Measurements from ENCODE around the gene TMEM94. TPM values are rescaled to one million over a fixed set of nuclear protein-coding genes. Genes with fewer than 3 reads are reported as not detected.

The TMEM94 gene
- total and polyA plus RNA-seq, 2 of the 4 experiments (the other 2 are of a cell fraction), result 8.4 to 64.7 TPM

GRCh38 chr17:75440738-75441448 lies 15.5 kb upstream of the TMEM94 start:
- ChIA-PET CTCF (no interaction called here), POLR2A (ENCODE audit: unreplicated experiment) (no interaction called here)
- Histone ChIP-seq H3K27ac (ENCODE audit: insufficient read depth, low read length) (no peak overlapping the region), H4K8ac (ENCODE audit: low read depth in 2 of 2, low read length in 2 of 2) (no peak overlapping the region), H3K56ac (ENCODE audit: extremely low read depth, insufficient read depth, low read length) (no peak overlapping the region), H3K4ac (ENCODE audit: low read depth, low read length) (peak overlapping the region; percentile 34; the same call in 1 of the 2 replicates), H3K4me3 (ENCODE audit: insufficient read depth, low read depth, low read length) (no peak overlapping the region), H3K9me3 (ENCODE audit: control insufficient read depth, insufficient read depth, low read length) (no peaks in the 10 kb centered on the region), H3K9ac (ENCODE audit: low read depth, low read length) (no peak overlapping the region), H2BK120ac (ENCODE audit: low read depth, low read length) (0 out of 2 replicates have a peak overlapping the region, but pooled peaks have one; percentile 19), H2BK15ac (ENCODE audit: low read depth, low read length) (peak overlapping the region; percentile 44; the same call in 1 of the 3 replicates), H3K9me1 (ENCODE audit: insufficient read depth, low read length) (peaks cover 4% of the 10 kb centered on the region; the same call in 1 of the 2 replicates), H2BK20ac (ENCODE audit: low read depth, low read length) (no peak overlapping the region), H3K23ac (ENCODE audit: low read depth, low read length) (no peak overlapping the region), H2AFZ (replicated peaks; ENCODE audit: low read length, poor library complexity) (no peak overlapping the region), H3K36me3 (ENCODE audit: control insufficient read depth, insufficient read depth, low read length) (no peaks in the 10 kb centered on the region), H4K20me1 (ENCODE audit: insufficient read depth, low read length) (no peaks in the 10 kb centered on the region), H2BK5ac (ENCODE audit: low read depth, low read length, poor library complexity, severe bottlenecking) (no peak overlapping the region), H2AK5ac (ENCODE audit: low read depth, low read length) (peak overlapping the region; percentile 60; the same call in 1 of the 2 replicates), H4K5ac (ENCODE audit: low read depth, low read length) (no peak overlapping the region), H3K27me3 (ENCODE audit: control insufficient read depth, insufficient read depth, low read length) (no peaks in the 10 kb centered on the region), H4K91ac (ENCODE audit: insufficient read depth, low read depth, low read length) (no peak overlapping the region), H3K14ac (replicated peaks; ENCODE audit: low read depth, low read length) (peak overlapping the region; percentile 48; the same call in 1 of the 2 replicates), H3K4me1 (ENCODE audit: control insufficient read depth, insufficient read depth, low read length) (peaks cover 5% of the 10 kb centered on the region), H2AK9ac (replicated peaks; ENCODE audit: low read depth, low read length, poor library complexity) (no peak overlapping the region), H3K79me1 (ENCODE audit: low read depth in 1 of 2, low read length in 2 of 2) (no peaks in the 10 kb centered on the region), H3K18ac (ENCODE audit: low read depth, low read length) (0 out of 2 replicates have a peak overlapping the region, but pooled peaks have one; percentile 4), H3K4me2 (ENCODE audit: low read depth, low read length) (no peak overlapping the region)
- ATAC-seq (ENCODE audit: low read depth) (no peak), DNase-seq (no peak)
- BruUV-seq (replicated peaks), result no TSS peak
- intact Hi-C loops (cut with micrococcal nuclease) (no loop called here), in situ Hi-C loops (cut with MboI; ENCODE audit: low sequenced_read_pairs) (no loop called here), dilution Hi-C loops (cut with HindIII; ENCODE audit: low sequenced_read_pairs, unreplicated experiment) (no loop called here)
- TF ChIP-seq POLR2A (IDR thresholded peaks at IDR 0.05; ENCODE audit: low read depth, low read length), result no peak
- no peak for TF ChIP-seq CHD1 (IDR thresholded peaks at IDR 0.05; ENCODE audit: low read depth, low read length)
- TF ChIP-seq MAFK (IDR thresholded peaks at IDR 0.05; ENCODE audit: low read depth, low read length), result no peak
- no peak for TF ChIP-seq FOS (IDR thresholded peaks at IDR 0.05; ENCODE audit: low read depth, low read length)
- no peak for TF ChIP-seq RFX5 (IDR thresholded peaks at IDR 0.05; ENCODE audit: low read depth, low read length)
- TF ChIP-seq CEBPB (IDR thresholded peaks at IDR 0.05; ENCODE audit: low read depth, low read length), result no peak
- WGBS, 2 experiments (ENCODE audit: extremely low coverage in 2 of 2, insufficient read length in 1 of 2), result 70% methylated on average over 2 of the region's 10 CpGs; no CpG with 5 or more reads in 1 of the 2 experiments

Measured in IMR-90 (cell line).